AG04450 (cell line): ENCODE measurements around the gene GPR158. TPM values are rescaled to one million over a fixed set of nuclear protein-coding genes. Genes with fewer than 3 reads are reported as not detected.
"Not testable (repeated sequence)": the region's sequence is repeated elsewhere in the genome, so short reads cannot be mapped to it uniquely, and the experiment has no call there.

Experiments
- CTCF ChIA-PET: fragments of 300-600, 350-600 bp; formaldehyde crosslinking; extraction: SDS; loops from one replicate; lab custom pipeline; 2022; ENCODE audit warnings: antibody characterized with exemption, inconsistent platforms; lab: Charles Lee
- POLR2A ChIA-PET: fragments of 350-600 bp; formaldehyde crosslinking; extraction: SDS; loops from one replicate; lab custom pipeline; 2021; ENCODE audit warnings: antibody characterized with exemption, inconsistent platforms; lab: Yijun Ruan, JAX
- DNase-seq: peaks from one replicate; pipeline ENCODE4 v3.0.0-alpha.2; 2011; ENCODE audit warnings: low read depth, low spot score
- H3K27ac ChIP-seq: one replicate; pipeline ENCODE4 v1.5.1; 2012; ENCODE audit warnings: low read depth, low read length, control low read depth
- H3K27me3 ChIP-seq: one replicate; pipeline ENCODE4 v1.6.0; 2012; ENCODE audit warnings: low read length; ENCODE audit not compliant: control insufficient read depth, insufficient read depth
- H3K4me3 ChIP-seq: 2 replicates; pipeline ENCODE4 v1.5.1; 2011; ENCODE audit warnings: mild to moderate bottlenecking, low read depth, low read length, control low read depth
- H3K9me3 ChIP-seq: 2 replicates; pipeline ENCODE4 v1.5.1; 2012; ENCODE audit warnings: low read length; ENCODE audit not compliant: control insufficient read depth, insufficient read depth
- polyA plus RNA-seq: library from polyadenylated mRNA; depleted of rRNA; stranded (reverse); fragments of >200 nt; gene quantifications from 2 replicates; pipeline ENCODE4 v1.2.3, GENCODE V29; 2011
- TF ChIP-seq, protein P1 (sequence below): IDR thresholded peaks from 2 replicates; pipeline ENCODE4 v1.5.1; 2011; ENCODE audit warnings: low read depth, low read length, control low read depth, inconsistent platforms

The GPR158 gene
- polyA plus RNA-seq, 1 experiment = not detected

DNA sequence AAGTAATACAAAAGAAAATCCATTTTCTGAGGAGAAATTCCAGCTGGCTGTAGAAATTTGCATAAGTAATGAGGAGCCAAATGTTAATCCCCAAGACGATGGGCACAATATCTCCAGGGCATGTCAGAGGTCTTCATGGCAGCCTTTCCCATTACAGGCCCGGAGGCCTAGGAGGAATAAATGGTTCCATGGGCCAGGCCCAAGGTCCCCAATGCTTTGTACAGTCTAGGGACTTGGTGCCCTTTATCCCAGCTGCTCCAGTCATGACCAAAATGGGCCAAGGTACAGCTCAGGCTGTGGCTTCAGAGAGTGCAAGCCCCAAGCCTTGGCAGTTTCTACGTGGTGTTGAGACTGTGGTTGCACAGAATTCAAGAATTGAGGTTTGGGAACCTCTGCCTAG is 182.5 kb downstream of the GPR158 start:
- H3K27me3 ChIP-seq = no peaks in the 10 kb centered on the region
- no peak overlapping the region for H3K27ac ChIP-seq
- no peak overlapping the region for H3K4me3 ChIP-seq
- DNase-seq = no peak
- H3K9me3 ChIP-seq = peaks cover 3% of the 10 kb centered on the region; the same call in 1 of the 2 replicates
- POLR2A ChIA-PET = no interaction called here
- CTCF ChIA-PET = no interaction called here
- TF ChIP-seq, protein P1, sequence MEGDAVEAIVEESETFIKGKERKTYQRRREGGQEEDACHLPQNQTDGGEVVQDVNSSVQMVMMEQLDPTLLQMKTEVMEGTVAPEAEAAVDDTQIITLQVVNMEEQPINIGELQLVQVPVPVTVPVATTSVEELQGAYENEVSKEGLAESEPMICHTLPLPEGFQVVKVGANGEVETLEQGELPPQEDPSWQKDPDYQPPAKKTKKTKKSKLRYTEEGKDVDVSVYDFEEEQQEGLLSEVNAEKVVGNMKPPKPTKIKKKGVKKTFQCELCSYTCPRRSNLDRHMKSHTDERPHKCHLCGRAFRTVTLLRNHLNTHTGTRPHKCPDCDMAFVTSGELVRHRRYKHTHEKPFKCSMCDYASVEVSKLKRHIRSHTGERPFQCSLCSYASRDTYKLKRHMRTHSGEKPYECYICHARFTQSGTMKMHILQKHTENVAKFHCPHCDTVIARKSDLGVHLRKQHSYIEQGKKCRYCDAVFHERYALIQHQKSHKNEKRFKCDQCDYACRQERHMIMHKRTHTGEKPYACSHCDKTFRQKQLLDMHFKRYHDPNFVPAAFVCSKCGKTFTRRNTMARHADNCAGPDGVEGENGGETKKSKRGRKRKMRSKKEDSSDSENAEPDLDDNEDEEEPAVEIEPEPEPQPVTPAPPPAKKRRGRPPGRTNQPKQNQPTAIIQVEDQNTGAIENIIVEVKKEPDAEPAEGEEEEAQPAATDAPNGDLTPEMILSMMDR = no peak

DNA sequence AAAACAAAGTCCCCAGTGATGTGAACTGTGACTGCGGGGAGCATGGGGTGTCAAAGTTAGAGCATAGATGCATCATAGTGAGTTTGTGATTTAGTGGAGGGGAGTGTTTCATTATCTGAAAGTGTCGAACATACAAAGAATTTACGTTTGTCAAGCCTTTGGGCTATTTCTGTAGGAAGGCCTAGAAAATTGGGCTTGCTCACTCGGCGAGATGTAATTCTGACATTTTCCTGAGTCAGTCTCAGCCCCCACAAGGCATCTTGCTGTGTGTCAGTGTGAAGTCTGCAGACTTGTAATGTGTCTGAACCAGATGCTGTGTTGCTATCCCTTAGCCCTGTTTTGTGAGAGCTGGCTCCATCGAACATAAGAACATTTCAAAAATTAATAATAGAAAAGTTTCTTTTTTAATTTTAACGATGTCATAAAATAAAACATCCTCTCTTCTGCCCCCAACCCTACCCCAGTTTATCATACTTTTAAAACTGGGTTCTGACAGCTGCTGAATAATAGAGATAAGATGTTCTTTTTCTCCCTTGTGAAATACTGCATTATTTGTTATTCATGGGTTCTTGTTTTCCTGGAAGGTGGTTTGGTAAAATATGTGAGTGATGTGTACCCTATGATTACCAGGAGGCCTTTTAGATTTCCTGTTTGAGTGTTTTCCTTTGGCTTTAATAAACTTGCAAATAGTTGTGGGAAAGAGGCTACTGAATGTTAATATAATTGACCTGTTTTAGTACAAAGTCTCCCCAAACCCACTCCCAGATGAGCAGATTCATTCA is 207.4 kb downstream of the GPR158 start:
- H3K9me3 ChIP-seq = 0 out of 2 replicates have a peak, but pooled peaks cover 3% of the 10 kb centered on the region
- no peak for DNase-seq
- TF ChIP-seq, protein P1 = no peak
- no peaks in the 10 kb centered on the region for H3K27me3 ChIP-seq
- CTCF ChIA-PET = no interaction called here
- H3K27ac ChIP-seq = no peak overlapping the region
- no peak overlapping the region for H3K4me3 ChIP-seq
- POLR2A ChIA-PET = no interaction called here

DNA sequence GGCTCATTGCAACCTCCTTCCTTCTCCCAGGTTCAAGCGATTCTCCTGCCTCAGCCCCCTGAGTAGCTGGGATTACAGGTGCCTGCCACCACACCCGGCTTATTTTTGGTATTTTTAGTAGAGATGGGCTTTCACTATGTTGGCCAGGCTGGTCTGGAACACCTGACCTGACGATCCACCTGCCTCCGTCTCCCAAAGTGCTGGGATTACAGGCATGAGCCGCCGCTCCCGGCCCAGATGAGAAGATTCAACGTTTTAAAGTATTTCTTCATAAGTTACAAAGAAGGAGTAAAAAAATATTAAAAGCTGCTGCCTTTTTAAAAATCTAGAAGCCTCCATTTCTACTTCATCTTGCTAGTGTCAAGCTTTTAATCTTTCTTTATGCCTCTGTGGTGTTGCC is 208.1 kb downstream of the GPR158 start:
- DNase-seq, CTCF ChIA-PET, H3K4me3 ChIP-seq, H3K27ac ChIP-seq, H3K27me3 ChIP-seq, POLR2A ChIA-PET, H3K9me3 ChIP-seq: not testable (repeated sequence)

DNA sequence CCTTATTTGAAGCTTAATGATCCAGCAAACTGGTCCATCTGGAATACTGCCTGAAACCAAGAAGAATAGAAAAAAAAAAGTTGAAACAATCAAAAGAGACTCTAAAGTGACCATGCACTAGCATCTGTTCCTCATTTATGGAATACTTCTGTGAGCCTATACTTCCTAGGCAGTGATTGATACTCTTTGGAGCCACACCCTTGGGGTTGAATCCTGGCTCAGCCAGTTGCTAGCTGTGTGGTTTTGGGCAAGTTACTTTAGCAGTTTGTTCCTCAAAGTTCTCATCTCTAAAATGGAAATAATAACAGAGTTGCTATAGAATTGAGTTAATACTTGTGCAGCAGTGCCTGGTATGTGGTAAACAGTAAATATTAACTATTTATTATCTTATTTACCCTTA is 208.9 kb downstream of the GPR158 start:
- Histone ChIP-seq H3K27me3 (no peaks in the 10 kb centered on the region), H3K4me3 (no peak overlapping the region), H3K9me3 (peaks cover 9% of the 10 kb centered on the region), H3K27ac (no peak overlapping the region)
- POLR2A ChIA-PET = no interaction called here
- CTCF ChIA-PET = no interaction called here
- TF ChIP-seq, protein P1 = no peak
- DNase-seq = no peak

DNA sequence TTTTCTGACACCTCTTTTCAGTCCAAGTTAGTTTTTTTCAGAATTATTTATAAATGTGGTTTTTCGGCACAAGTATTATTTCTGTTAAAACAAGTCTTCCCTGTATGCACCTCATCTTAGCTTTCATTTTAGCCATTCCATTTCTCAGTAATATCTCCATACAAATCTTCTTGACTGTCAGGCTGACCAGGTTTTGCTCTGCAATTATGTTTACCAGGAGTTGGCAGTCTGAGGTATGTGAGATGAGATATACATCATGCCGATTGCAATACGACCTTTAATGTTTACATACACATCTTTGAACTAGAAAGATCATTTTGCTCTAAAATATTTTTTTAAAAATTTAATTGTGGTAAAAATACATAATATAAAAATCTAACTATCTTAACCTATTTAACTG is 209.8 kb downstream of the GPR158 start:
- DNase-seq = no peak
- Histone ChIP-seq H3K4me3 (no peak overlapping the region), H3K27ac (no peak overlapping the region), H3K27me3 (no peaks in the 10 kb centered on the region), H3K9me3 (peaks cover 12% of the 10 kb centered on the region)
- ChIA-PET CTCF (no interaction called here), POLR2A (no interaction called here)
- TF ChIP-seq, protein P1 = no peak
